Dermis blood vessel endothelial cell (primary cell): ENCODE results near the gene DYNLRB1. TPM values are rescaled to one million over a fixed set of nuclear protein-coding genes. Genes with fewer than 3 reads are reported as not detected.
"Not testable (repeated sequence)": the region's sequence is repeated elsewhere in the genome, so short reads cannot be mapped to it uniquely, and the experiment has no call there.

Experiments used
- DNase-seq: peaks from one replicate; pipeline ENCODE4 v3.0.0; 2010
- total RNA-seq: library from RNA; depleted of rRNA; stranded (reverse); fragments of >200 nt; gene quantifications from 2 replicates; pipeline ENCODE4 v1.2.3, GENCODE V29; 2014

DYNLRB1 gene
- 29.6 and 36.9 TPM in 2 replicates for total RNA-seq

GRCh38 chr20:34516247-34517113 lies at the start of gene DYNLRB1:
TSS of gene DYNLRB1 (plus strand) at chr20:34516422. CDS start at chr20:34516459, 37 bp downstream.
- peak; percentile 98 for DNase-seq

- DNase-seq, result no peak
Observed at GRCh38 chr20:34468951-34469350, 47.3 kb upstream of the DYNLRB1 start.

GRCh38 chr20:34472246-34472925 lies 43.8 kb upstream of the DYNLRB1 start:
- peak; percentile 70 for DNase-seq

GRCh38 chr20:34473262-34473883 lies 42.8 kb upstream of the DYNLRB1 start:
- peak; percentile 59 for DNase-seq

- peak; percentile 52 for DNase-seq
Observed at GRCh38 chr20:34475979-34476736, 40.1 kb upstream of the DYNLRB1 start.

GRCh38 chr20:34479627-34480026 lies 36.6 kb upstream of the DYNLRB1 start:
- DNase-seq, result no peak

GRCh38 chr20:34482154-34482553 lies 34.1 kb upstream of the DYNLRB1 start:
- not testable (repeated sequence) for DNase-seq

- DNase-seq, result not testable (repeated sequence)
Observed at GRCh38 chr20:34483585-34484220, 32.5 kb upstream of the DYNLRB1 start.

- DNase-seq, result no peak
Observed at GRCh38 chr20:34485068-34485634, 31.1 kb upstream of the DYNLRB1 start.

GRCh38 chr20:34491226-34491931 lies 24.8 kb upstream of the DYNLRB1 start:
- no peak for DNase-seq

GRCh38 chr20:34491932-34492509 lies 24.2 kb upstream of the DYNLRB1 start:
- no peak for DNase-seq

- peak; percentile 51 for DNase-seq
Observed at GRCh38 chr20:34493646-34494045, 22.6 kb upstream of the DYNLRB1 start.

- DNase-seq, result no peak
Observed at GRCh38 chr20:34495307-34495706, 20.9 kb upstream of the DYNLRB1 start.

GRCh38 chr20:34495916-34496315 lies 20.3 kb upstream of the DYNLRB1 start:
- DNase-seq, result no peak

GRCh38 chr20:34497596-34497995 lies 18.6 kb upstream of the DYNLRB1 start:
- not testable (repeated sequence) for DNase-seq

- DNase-seq, result no peak
Observed at GRCh38 chr20:34500823-34501222, 15.4 kb upstream of the DYNLRB1 start.

- peak; percentile 28 for DNase-seq
Observed at GRCh38 chr20:34506480-34506879, 9.7 kb upstream of the DYNLRB1 start.

GRCh38 chr20:34507702-34508413 lies 8.4 kb upstream of the DYNLRB1 start:
- DNase-seq, result no peak

- DNase-seq, result no peak
Observed at GRCh38 chr20:34510575-34510974, 5.6 kb upstream of the DYNLRB1 start.

GRCh38 chr20:34511891-34512265 lies 4.3 kb upstream of the DYNLRB1 start:
- no peak for DNase-seq
